DMS153 treated with DMSO at 0.1 percent for 48 hours (cell line): ENCODE results near the gene PTER.

Experiments
- DNase-seq: peaks from one replicate; lab custom pipeline; 2025; ENCODE audit not compliant: unreplicated experiment; lab: John Stamatoyannopoulos, UW

The PTER gene, protein sequence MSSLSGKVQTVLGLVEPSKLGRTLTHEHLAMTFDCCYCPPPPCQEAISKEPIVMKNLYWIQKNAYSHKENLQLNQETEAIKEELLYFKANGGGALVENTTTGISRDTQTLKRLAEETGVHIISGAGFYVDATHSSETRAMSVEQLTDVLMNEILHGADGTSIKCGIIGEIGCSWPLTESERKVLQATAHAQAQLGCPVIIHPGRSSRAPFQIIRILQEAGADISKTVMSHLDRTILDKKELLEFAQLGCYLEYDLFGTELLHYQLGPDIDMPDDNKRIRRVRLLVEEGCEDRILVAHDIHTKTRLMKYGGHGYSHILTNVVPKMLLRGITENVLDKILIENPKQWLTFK

DNA sequence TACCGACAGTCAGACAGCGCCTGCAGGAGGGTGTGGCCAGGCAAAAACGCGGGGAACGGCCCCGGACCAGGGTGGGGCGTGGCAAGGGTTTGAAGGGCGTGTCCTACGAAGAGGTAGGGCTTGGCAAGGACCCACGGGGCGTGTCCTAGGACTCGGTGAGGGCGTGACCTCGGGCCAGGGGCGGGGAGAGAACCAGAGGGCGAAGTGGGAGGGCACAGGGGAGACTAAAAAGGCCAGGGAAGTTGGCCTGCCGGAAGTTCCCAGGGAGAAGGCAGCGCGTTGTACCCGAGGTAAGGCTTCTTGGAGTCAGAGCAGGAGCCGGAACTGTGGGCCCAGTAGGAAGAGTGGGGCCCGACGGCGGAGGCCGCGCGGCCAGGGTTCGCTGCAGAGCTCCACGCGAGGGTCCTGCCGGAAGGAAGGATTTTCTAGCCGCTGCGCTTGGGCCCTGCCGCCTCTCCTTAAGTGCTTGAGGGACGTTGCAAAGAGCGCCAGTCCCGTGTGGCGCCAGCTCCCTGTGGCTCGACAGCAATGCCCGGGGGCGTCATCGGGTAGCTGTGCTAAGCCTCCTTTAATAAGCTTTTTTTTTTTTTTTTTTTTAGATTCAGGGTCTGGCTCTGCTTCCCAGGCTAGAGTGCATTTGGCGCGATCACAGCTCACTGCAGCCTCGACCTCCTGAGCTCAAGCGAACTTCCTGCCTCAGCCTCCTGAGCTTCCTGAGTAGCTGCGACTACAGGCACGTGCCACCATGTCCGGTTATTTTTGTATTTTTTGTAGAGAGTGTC lies at the start of gene PTER:
TSS of gene PTER (plus strand) at position 253 of the 782 bp plus-strand sequence. CDS start 47,375 bp downstream, outside the sequence.
- peak; percentile 67 for DNase-seq

DNA sequence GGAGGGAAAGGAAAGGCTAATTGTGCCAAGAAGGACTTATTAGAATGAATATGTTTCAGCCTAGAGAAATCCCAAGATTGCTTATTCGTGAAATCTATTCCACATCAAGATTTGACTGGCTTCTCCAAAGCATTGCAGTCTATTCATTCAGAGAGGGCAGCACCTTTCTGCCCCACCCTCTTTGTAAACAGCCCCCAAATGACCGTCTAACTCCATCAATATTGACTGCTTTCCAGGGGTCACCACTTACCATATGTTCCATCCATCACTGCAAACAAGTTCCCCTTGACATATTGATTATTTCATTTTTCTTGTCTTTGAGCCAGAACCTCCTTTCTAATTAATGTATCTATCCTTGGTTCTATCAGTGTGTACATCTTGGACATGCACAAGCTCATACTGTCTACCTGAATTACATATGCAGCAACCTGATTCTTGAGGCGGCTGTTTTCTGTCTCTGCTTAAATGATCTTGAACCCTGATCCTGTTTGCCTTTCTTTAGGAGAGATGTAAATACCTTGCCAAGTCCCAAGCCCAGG lies 44.2 kb upstream of the PTER start:
- DNase-seq = no peak

DNA sequence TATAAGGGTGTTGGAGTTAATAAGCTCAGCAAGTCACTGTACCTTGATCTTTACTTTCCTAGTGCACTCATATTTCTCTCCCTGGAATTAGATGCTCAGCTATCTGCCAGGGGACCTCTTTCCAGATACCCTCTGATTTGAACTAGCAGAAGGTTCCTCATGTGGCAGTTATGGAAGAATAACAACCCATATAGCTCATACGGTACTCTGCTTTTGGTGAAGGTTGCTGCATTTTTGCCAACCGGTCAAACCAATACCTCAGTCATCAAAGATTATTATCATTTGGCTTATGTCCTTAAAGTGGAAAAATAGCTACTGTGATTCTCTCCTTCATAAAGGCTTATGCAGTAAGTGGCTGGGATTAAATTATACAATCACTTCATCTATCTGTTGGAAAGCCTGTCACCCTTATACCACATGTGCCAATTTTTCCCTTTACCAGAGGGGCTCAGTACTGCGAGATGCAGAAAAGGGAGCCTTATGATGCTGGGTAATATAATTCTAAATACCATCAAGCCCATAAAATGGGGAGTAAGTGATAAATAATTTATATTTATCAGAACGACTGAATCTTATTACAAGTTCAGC lies 43.4 kb upstream of the PTER start:
- no peak for DNase-seq

DNA sequence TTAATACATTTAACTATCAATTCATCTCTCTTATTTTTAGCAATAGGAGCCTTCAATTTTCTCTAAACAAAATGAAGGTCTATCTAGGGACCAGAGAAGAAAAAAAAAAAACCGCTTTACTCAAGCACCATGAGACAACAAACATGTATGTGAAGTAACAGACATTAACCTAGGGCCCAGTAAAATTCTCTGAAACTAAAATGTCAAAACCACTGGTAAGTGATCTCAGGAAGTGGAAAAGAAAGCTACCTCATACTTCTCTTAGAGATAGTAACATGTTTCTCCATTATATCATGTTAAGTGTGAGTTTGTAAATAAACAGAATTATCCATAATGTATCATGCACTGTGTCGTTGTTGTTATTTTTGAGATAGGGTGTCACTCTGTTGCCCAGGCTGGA lies 35.4 kb upstream of the PTER start:
- no peak for DNase-seq

DNA sequence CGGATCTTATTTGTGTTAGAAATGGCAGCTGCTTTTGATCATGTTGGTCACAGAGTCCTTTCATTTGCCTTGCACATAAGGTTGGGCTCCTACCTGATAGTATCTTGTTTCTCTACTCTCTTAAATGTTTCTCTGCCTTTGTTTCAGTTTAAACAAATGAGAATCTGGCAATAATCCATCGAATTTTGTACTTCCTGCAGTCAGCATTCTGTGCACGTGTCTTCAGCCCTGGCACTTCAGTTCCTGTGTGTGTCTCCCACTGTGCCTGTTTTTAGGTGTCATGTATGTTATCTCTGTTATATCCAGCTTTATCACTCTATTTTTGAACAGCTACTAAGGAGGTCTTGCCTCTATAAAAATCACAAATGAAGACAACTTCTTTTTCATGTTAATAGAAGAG lies 28.4 kb upstream of the PTER start:
- no peak for DNase-seq

DNA sequence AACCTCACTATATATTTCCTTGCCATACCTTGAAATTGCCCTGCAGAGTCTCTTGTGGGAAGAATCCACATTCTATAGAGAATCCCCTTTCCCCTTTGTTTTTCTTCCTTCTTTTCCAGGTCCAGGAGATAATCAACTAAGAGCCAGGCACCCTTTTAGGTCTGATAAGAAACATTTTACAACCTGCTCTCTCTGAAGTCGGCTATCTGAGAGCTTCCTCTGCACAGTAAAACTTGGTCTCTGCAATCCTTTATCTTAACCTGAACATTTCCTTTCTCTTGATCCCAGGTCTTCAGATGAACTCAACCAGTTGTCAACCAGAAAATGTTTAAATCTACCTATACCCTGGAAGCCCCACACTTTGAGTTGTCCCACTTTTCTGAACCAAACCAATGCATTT lies 19.5 kb upstream of the PTER start:
- DNase-seq = no peak

DNA sequence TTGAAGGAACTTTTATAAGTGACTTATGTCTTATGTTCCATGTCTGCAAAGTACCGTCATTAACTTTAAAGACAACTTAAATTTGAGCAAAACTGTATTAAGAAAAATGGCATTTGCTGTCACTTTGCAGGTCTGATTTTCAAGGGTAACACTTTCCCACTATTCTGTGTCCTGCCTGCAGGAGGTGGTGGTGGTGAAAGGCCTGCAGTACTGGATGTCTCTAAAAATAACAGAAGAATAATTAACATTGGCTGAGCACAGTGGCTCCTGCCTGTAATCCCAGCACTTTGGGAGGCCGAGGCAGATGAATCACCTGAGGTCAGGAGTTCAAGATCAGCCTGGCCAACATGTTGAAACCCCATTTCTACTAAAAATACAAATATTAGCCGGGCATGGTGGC lies 13.2 kb upstream of the PTER start:
- DNase-seq = no peak

DNA sequence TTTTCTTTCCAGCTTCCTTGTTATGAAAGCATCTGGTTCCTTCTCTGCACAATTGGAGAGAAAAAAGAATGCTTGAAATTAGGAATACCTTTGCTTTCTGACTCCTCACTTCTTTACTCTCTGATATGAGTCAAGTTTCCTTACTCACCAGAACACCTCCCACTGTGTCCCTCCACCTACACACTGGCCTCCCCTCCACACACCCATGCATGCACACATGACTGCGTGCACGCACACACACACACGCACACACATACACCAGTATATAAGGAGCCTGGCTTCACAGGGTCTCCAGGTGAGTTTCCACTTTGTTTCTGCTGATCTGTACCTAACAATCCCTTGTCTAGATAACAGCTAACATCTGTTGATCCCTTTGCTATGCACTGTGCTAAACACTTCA lies 11.4 kb upstream of the PTER start:
- no peak for DNase-seq

DNA sequence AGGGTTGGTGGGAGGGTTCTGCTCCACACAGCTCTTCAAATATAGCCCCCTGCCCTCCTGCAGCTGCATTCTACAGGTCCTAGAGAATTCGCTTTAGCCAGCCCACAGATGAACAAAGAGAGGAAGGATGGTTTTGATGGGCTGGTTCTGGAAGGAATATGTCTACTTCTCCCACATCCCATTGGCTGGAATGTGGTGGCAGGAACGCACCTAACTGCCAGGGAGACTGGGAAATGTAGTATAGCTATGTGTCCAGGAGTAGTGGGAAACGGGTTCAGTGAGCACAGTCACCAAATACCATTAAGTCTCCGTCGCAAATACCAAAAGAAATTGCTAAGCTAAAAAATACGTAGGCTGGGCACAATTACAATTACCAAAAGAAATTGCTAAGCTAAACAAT lies 7.3 kb upstream of the PTER start:
- no peak for DNase-seq

DNA sequence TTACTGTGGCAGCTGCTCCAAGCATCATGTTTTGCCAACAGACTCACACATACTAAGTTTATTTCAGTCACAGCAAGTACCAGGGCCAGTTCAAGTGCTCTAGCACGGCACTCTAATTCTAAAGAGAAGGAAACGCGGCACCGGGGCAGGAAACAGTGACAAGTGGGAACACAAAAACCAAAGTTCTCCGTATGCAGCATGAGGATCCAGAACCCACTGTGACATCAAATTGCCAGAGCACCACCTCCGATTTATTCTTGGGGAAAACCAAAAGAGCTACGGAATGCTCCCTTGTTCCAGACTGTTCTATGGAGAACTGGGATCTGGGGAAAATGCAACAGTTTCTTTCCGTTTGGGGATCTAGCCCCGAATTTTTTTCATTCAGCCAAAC lies 448 bp upstream of the PTER start:
- DNase-seq = no peak

DNA sequence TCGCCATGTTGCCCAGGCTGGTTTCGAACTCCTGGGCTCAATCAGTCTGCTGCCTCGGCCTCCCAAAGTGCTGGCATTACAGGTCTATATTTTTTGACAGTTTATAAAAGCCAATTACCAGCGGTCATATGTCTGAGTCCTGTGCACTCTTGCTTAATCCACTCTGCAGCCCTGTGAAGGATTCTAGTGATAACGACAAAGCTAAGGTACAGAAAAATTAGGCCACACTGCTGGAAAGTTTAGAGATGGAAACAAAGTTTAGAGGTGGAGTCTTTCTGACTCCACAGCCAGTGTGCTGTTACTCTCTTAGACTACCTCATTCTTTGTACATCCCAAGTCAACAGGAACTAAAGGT lies 707 bp downstream of the PTER start:
- no peak for DNase-seq

DNA sequence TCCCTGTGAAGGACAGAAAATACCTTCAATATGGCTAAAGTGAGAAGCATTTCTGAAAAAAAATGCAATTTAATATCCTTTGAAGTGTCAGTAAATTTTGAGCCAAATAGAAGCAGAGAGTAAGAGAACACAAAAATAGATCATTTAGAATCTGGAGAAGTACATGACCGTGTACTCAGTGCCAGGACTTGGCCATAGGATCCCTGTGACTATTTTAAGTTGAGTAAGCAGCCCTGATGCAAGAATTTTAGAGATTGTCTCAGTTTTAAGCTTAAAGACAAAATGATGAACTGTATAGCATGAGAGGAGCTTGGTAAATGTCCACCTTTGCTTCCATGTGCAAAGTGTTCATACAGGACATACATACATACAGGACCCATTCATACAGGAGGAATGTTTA lies 2.5 kb downstream of the PTER start:
- no peak for DNase-seq

DNA sequence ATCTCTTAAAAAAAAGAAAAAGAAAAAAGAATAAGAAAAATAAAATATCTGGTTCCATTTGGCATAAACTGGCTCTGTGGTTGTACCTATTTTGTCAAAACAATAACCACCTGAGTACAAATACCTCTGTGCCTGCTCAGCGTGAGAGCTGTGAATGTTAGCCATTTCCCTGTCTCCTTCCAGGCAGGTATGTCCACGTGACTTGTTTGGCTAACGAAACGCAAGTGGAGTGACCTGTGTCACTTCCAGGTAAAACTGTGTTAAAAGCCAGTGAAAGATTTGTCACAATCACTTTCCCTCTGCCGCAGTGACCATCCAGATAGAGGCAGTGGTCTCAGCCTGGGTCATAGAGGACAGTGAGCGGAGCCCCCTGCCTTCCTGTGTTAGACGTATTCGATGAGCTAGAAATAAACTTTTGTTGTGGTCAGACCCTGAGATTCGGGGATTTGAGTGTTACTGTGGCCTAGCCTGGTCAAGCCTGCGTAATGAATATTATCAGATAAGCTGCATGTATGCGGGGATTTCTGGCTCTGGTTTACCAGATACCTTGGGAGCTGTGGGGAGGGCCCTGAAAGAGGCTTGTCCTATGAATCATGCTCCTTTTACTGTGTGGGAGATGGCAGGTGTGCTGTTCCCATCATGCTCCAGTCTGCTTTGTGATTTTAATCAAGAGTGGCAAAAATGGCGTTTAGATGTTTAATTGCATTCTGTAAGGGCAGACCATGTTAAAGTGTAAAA lies 3.8 kb downstream of the PTER start:
- no peak for DNase-seq

DNA sequence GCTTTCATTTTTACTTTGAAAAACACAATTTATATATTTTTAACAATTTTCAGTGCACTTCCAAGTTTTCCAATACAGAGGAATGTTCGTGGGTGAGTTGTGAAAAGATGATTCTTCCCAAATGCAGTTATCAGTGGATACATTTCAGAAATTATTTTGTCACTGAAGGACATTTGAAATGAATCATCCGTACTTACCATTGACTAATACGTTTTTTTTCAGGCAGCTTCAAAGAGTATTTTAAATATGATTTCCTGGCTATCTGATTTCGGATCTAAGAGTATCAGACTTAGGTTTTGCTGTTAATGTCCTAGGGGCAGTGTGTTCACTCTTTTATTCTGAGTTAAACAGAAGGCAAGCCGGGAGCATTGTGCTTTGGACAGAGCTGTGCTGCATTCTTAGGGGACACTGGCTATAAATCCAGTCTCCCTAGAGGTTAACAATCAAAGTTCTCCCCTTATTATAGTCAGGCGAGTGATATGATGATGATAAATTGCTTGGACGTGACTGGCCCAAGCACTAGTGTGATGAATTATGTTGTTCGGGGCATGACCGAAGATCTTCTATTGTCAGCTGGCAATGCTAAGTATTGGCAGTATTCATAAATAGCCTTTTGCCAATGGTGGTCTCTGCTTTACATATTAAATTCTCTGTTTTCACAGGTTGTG lies 4.5 kb downstream of the PTER start:
- no peak for DNase-seq

DNA sequence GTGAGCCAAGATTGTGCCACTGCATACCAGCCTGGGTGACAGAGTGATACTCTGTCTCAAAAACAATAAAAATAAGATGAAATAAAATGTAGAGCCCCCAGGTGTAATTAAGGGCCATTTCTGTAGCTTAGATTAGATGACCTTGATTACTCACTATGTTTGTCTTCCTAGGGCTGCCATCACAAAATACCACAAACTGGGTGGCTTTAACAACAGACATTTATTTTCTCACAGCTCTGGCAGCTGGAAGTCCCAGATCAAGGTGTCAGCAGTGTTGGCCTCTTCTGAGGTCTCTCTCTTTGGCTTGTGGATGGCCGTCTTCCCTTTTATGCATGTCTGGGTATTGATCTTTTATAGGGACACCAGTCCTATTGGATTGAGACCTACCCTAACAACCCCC lies 6.1 kb downstream of the PTER start:
- DNase-seq = no peak

DNA sequence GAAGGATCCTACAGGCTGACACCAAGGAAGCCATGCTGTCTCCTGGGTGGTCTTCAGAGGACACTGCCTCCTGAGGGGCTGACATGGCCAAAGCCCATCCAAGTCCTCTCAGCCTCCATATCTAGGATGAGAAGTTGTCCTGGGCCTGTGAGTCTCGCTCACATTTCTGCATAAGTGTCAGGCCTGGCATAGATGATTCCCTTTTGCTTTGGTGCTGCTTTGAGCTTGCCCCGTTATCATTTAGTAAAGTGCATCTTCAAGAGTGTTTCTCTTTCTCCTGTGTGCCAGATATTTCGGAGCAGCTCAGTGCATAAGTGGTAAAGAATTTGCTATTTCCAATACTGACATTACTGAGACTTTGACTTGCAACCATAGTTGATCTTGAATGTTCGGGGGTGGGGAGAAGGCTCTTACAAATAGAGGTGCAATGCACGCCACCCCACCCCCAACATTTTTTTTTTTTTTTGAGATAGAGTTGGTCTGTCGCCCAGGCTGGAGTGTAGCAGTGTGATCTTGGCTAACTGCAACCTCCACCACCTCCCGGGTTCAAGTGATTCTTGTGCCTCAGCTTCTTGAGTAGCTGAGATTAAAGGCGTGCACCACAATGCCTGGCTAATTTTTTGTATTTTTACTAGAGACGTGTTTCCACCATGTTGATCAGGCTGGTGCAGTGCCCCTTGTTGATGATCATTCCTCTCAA lies 9.1 kb downstream of the PTER start:
- no peak for DNase-seq

DNA sequence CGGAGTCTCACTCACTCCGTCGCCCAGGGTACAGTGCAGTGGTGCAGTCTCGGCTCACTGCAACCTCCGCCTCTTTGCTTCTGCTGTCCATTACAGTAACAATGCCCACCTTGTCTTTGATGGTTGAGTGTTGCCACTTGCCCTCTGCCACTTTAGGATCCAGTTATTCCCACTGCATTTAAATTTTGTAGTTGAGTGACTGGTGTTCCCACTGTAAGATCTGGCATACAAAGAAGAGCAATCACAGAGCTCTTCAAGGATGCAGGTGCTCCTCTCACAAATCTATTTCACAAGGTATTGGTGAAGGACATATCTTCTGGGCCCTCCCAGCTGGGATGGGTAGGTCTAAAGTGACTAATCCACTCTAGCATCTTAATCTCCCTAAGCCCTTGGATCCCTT lies 12.6 kb downstream of the PTER start:
- no peak for DNase-seq

DNA sequence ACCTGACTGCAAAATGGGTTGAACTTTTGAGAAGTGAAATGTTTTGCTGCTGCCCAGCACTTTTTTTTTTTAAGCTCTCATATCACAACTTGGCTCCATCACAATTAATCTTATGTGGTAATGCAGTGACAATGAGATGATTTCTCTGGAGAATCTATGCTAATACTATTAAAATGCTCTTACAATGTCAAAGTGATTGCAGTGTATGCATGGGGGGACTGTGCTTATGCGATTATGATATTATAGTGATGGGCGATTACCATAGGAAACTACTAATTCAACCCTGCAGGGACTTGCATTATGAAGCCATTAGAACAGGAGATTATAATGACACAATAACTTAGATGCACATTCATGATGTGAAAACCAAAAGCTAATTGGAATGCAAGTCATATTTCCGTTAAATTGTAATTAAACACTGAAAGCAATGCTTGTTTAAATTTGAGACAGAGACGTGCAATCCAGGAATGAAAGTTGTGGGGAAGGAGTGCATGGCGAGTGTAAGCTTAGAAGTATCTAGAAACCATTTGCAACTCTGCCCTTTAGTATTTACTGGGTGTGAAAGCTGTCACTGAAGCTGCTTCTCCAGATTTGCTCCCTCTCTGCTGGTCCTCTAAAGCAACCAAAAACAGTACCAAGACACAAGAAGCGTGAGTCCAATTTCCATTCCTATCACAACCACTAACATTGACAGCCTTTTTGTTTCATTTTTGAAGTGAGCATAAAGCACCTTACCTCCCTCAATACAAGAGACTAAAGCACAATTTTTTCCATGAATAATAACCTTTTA lies 21.6 kb downstream of the PTER start:
- DNase-seq = no peak

DNA sequence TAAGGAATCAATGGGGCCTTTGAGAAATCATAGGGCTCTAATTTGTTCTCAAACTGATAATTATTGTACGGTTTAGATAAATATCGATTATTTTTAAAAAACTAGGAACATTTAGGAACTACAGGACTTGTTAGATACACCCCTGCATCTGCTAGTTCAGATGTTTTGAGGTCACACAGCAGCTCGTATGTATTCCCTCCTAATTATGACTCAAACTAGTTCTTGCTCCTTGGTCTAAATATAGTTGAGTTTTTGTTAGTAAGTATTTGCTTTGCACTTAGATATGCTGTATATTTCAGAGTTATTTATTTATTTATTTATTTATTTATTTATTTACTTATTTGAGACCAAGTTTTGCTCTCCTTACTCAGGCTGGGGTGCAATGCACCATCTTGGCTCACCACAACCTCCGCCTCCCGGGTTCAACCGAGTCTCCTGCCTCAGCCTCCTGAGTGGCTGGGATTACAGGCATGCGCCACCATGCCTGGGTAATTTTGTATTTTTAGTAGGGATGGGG lies 22.7 kb downstream of the PTER start:
- no peak for DNase-seq
